ENCODE results near the gene GABBR2.

Gene GABBR2

GRCh38 chr9:98302150-98302549 is 406.6 kb downstream of the GABBR2 start:
- Histone ChIP-seq H3K27ac (ENCODE audit: low read length) (no peak overlapping the region), H3K27me3 (ENCODE audit: low read depth, low read length) (no peaks in the 10 kb centered on the region), H3K9ac (ENCODE audit: low read length) (no peak overlapping the region), H3K4me2 (ENCODE audit: low read length) (no peak overlapping the region), H3K79me2 (ENCODE audit: low read length) (no peaks in the 10 kb centered on the region), H4K20me1 (ENCODE audit: insufficient read depth, low read length) (no peaks in the 10 kb centered on the region), H2AFZ (ENCODE audit: low read depth, low read length) (no peak overlapping the region), H3K4me3 (ENCODE audit: low read length) (no peak overlapping the region), H3K4me1 (ENCODE audit: low read length) (no peaks in the 10 kb centered on the region), H3K36me3 (replicated peaks; ENCODE audit: low read depth, low read length) (no peaks in the 10 kb centered on the region), H3K9me3 (ENCODE audit: insufficient read depth, low read length) (no peaks in the 10 kb centered on the region)
- TF ChIP-seq EZH2phosphoT487 (IDR thresholded peaks at IDR 0.05; ENCODE audit: low read depth) (no peak), CTCF (IDR thresholded peaks at IDR 0.05; ENCODE audit: low read depth, low read length) (no peak)

GRCh38 chr9:98300611-98301010 is 408.1 kb downstream of the GABBR2 start:
- TF ChIP-seq CTCF (IDR thresholded peaks at IDR 0.05; ENCODE audit: low read depth, low read length) (no peak), EZH2phosphoT487 (IDR thresholded peaks at IDR 0.05; ENCODE audit: low read depth) (no peak)
- Histone ChIP-seq H3K4me2 (ENCODE audit: low read length) (no peak overlapping the region), H3K36me3 (replicated peaks; ENCODE audit: low read depth, low read length) (no peaks in the 10 kb centered on the region), H3K4me3 (ENCODE audit: low read length) (no peak overlapping the region), H3K9me3 (ENCODE audit: insufficient read depth, low read length) (no peaks in the 10 kb centered on the region), H3K27ac (ENCODE audit: low read length) (no peak overlapping the region), H3K4me1 (ENCODE audit: low read length) (no peaks in the 10 kb centered on the region), H3K79me2 (ENCODE audit: low read length) (no peaks in the 10 kb centered on the region), H3K27me3 (ENCODE audit: low read depth, low read length) (no peaks in the 10 kb centered on the region), H3K9ac (ENCODE audit: low read length) (no peak overlapping the region), H2AFZ (ENCODE audit: low read depth, low read length) (no peak overlapping the region), H4K20me1 (ENCODE audit: insufficient read depth, low read length) (no peaks in the 10 kb centered on the region)

GRCh38 chr9:98298476-98298875 is 410.3 kb downstream of the GABBR2 start:
- no peaks in the 10 kb centered on the region for H3K4me1 ChIP-seq (ENCODE audit: low read length)
- no peak overlapping the region for H2AFZ ChIP-seq (ENCODE audit: low read depth, low read length)
- no peaks in the 10 kb centered on the region for H3K9me3 ChIP-seq (ENCODE audit: insufficient read depth, low read length)
- no peak overlapping the region for H3K9ac ChIP-seq (ENCODE audit: low read length)
- peaks cover 7% of the 10 kb centered on the region; the same call in 1 of the 2 replicates for H3K27me3 ChIP-seq (ENCODE audit: low read depth, low read length)
- no peak overlapping the region for H3K4me3 ChIP-seq (ENCODE audit: low read length)
- H4K20me1 ChIP-seq (ENCODE audit: insufficient read depth, low read length) = no peaks in the 10 kb centered on the region
- H3K4me2 ChIP-seq (ENCODE audit: low read length) = no peak overlapping the region
- no peak for TF ChIP-seq EZH2phosphoT487 (IDR thresholded peaks at IDR 0.05; ENCODE audit: low read depth)
- TF ChIP-seq CTCF (IDR thresholded peaks at IDR 0.05; ENCODE audit: low read depth, low read length) = no peak
- no peak overlapping the region for H3K27ac ChIP-seq (ENCODE audit: low read length)
- no peaks in the 10 kb centered on the region for H3K79me2 ChIP-seq (ENCODE audit: low read length)
- H3K36me3 ChIP-seq (replicated peaks; ENCODE audit: low read depth, low read length) = no peaks in the 10 kb centered on the region

GRCh38 chr9:98295824-98296223 is 412.9 kb downstream of the GABBR2 start:
- H3K4me1 ChIP-seq (ENCODE audit: low read length) = no peaks in the 10 kb centered on the region
- no peak overlapping the region for H2AFZ ChIP-seq (ENCODE audit: low read depth, low read length)
- no peak overlapping the region for H3K27ac ChIP-seq (ENCODE audit: low read length)
- H3K9ac ChIP-seq (ENCODE audit: low read length) = no peak overlapping the region
- TF ChIP-seq CTCF (IDR thresholded peaks at IDR 0.05; ENCODE audit: low read depth, low read length) (no peak), EZH2phosphoT487 (IDR thresholded peaks at IDR 0.05; ENCODE audit: low read depth) (no peak)
- H3K36me3 ChIP-seq (replicated peaks; ENCODE audit: low read depth, low read length) = no peaks in the 10 kb centered on the region
- H3K4me3 ChIP-seq (ENCODE audit: low read length) = no peak overlapping the region
- H4K20me1 ChIP-seq (ENCODE audit: insufficient read depth, low read length) = no peaks in the 10 kb centered on the region
- H3K9me3 ChIP-seq (ENCODE audit: insufficient read depth, low read length) = no peaks in the 10 kb centered on the region
- H3K27me3 ChIP-seq (ENCODE audit: low read depth, low read length) = peaks cover 31% of the 10 kb centered on the region
- no peaks in the 10 kb centered on the region for H3K79me2 ChIP-seq (ENCODE audit: low read length)
- no peak overlapping the region for H3K4me2 ChIP-seq (ENCODE audit: low read length)

Data from OCI-LY3 (cell line).